Mucosa of gallbladder (tissue), 1 donor: Measurements from ENCODE around the gene MARF1. TPM values are rescaled to one million over a fixed set of nuclear protein-coding genes. Genes with fewer than 3 reads are reported as not detected.
A peak's percentile ranks its signal among the peaks of the same experiment; 100 is the strongest.
"Not testable (repeated sequence)": the region's sequence is repeated elsewhere in the genome, so short reads cannot be mapped to it uniquely, and the experiment has no call there.

ENCODE experiments used
- DNase-seq: peaks from one replicate; pipeline ENCODE4 v3.0.0-alpha.2; 2020; ENCODE audit warnings: low spot score
- total RNA-seq: library from RNA; stranded (reverse); gene quantifications from one replicate; pipeline ENCODE4 v1.2.1, GENCODE V29; 2021
- donor health status: DM: no; HTN: no; CAD: no.

The MARF1 gene, protein sequence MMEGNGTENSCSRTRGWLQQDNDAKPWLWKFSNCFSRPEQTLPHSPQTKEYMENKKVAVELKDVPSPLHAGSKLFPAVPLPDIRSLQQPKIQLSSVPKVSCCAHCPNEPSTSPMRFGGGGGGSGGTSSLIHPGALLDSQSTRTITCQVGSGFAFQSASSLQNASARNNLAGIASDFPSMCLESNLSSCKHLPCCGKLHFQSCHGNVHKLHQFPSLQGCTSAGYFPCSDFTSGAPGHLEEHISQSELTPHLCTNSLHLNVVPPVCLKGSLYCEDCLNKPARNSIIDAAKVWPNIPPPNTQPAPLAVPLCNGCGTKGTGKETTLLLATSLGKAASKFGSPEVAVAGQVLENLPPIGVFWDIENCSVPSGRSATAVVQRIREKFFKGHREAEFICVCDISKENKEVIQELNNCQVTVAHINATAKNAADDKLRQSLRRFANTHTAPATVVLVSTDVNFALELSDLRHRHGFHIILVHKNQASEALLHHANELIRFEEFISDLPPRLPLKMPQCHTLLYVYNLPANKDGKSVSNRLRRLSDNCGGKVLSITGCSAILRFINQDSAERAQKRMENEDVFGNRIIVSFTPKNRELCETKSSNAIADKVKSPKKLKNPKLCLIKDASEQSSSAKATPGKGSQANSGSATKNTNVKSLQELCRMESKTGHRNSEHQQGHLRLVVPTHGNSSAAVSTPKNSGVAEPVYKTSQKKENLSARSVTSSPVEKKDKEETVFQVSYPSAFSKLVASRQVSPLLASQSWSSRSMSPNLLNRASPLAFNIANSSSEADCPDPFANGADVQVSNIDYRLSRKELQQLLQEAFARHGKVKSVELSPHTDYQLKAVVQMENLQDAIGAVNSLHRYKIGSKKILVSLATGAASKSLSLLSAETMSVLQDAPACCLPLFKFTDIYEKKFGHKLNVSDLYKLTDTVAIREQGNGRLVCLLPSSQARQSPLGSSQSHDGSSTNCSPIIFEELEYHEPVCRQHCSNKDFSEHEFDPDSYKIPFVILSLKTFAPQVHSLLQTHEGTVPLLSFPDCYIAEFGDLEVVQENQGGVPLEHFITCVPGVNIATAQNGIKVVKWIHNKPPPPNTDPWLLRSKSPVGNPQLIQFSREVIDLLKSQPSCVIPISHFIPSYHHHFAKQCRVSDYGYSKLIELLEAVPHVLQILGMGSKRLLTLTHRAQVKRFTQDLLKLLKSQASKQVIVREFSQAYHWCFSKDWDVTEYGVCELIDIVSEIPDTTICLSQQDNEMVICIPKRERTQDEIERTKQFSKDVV (N-terminal part only)
- 92.6 TPM for total RNA-seq

DNA sequence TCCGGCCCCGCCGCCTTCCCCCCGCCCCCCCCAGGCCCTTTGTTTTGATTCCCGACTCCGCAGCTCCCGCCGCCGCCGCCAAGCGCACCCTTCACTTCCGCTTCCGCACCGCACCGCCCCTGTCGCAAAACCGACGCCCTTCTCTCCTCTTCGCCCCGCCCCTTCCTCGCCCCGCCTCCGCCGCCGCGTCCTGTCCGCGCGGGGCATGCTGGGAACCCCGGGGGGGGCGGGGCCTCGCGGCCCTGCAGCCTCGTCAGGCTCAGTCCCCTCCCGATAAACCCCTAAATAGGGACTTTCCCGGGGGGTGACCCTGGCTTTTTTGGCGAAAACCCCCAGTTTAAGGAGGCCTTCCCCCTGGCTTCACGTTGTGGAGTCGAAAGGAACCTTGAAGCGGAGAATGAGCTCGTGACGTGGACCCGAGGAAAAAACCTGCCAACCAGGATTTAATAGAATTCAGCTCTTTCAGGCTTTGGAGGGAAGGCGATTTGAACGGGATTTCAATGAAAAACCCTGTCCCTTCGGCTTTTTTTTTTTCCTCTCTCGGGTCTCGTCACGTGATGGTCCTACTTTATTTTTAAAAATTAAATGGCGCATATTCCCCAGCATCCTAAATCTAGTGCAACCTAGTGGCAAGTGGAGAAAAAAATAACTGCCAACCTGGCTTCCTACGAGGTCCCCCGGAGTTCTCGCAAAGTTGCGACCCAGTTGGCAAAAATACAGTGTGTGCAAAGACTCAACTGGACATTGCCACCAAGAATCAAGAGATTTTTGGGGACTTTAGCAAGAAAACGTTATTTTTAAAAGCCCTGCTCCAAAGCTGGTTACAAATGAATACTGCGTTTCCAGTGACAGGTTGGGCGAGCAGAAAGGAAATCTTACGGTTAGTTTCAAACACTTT lies at the start of gene MARF1:
Gene MARF1 (minus strand): TSS at position 107 of the 898 bp plus-strand sequence. CDS start 3,921 bp downstream, outside the sequence.
- peak; percentile 98 for DNase-seq

DNA sequence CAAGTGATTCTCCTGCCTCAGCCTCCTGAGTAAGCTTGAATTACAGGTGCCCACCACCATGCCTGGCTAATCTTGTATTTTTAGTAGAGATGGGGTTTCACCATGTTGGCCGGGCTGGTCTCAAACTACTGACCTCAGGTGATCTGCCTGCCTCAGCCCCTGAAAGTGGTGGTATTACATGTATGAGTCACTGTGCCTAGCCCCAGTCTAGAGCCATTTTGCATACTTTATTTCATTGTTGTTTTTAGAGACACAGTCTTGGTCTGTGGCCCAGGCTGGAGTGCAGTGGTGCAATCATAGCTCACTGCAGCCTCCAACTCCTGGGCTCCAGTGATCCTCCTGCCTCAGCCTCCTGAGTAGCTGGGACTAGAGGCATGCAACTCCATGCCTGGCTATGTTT lies 49.6 kb upstream of the MARF1 start:
- DNase-seq = not testable (repeated sequence)

DNA sequence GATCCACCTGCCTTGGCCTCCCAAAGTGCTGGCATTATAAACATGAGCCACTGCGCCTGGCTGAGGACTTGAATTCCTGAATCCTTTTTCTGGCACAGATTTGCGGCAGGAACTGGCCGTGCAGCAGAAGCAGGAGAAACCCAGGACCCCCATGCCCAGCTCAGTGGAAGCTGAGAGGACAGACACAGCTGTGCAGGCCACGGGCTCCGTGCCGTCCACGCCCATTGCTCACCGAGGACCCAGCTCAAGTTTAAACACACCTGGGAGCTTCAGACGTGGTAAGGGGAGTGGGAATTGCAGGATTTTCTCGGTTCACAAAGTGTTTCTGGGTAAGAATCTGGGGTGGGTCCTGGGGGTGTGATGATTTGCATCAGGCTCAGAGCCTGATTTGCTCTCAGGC lies 48.1 kb upstream of the MARF1 start:
- no peak for DNase-seq

DNA sequence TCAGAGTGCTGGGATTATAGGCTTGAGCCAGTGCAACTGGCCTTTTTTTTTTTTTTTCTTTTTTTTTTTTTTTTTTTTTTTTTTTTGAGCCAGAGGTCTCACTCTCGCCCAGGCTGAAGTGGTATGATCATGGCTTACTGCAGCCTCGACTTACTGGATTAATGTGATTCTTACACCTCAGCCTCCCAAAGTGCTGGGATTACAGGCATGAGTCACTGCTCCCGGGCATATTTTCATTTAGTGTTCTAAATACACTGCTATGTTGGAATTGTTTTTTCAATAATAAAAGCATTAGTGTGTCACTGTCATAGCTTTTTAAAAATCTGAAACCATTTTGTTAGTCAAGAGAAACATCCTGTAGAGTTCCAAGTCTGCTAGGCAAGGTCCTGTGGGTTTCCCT lies 47.3 kb upstream of the MARF1 start:
- DNase-seq = no peak

DNA sequence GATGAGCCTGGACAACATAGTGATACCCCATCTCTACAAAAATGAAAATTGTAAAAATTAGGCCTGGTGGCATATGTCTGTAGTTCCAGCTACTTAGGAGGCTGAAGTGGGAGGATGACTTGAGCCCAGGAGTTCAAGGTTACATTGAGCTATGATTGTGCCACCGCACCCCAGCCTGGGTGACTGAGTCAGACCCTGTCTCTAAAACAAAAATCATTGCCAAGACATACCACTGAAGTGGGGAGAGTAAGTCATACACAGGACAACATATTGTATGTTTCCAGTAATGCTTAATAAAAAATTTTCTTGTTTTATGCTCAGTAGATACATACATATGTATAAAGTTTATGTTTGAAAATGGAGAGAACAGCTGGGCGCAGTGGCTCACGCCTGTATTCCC lies 46.3 kb upstream of the MARF1 start:
- no peak for DNase-seq

DNA sequence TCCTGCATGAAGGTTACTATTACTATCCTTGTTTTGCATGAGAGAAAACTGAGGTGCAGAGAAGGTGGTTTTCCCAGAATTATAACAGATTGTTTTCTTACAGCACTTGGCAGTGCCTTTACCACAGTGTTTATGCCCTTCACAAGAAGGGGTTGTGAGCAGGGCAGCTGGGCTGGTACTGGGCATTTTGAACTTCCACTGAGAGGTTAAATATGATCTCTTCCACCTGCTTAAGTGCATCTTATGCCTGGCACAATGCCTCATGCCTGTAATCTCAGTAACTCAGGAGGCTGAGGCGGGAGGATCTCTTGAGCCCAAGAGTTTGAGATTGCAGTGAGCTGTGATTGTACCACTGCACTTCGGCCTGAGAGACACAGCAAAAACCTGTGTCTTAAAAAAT lies 43.3 kb upstream of the MARF1 start:
- no peak for DNase-seq

DNA sequence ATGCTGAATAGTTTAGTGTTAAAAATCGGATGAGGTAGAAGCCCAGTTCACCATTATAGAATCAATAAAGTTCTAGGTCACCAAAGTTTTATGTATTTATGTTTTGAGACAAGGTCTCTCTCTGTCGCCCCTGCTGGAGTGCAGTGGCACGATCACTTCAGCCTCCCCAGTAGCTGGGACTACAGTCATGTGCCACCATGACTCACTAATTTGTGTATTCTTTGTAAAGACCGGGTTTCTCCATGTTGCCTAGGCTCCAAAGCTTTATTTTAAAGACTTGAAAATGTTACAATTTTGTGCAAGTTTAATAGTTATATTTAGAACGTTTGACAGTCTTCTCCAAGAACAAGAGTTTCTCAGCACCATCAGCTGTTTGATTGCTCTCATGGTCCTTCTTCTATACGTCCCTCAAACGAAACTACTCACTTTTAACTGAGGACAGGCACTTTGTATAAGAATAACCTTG lies 39.2 kb upstream of the MARF1 start:
- no peak for DNase-seq

DNA sequence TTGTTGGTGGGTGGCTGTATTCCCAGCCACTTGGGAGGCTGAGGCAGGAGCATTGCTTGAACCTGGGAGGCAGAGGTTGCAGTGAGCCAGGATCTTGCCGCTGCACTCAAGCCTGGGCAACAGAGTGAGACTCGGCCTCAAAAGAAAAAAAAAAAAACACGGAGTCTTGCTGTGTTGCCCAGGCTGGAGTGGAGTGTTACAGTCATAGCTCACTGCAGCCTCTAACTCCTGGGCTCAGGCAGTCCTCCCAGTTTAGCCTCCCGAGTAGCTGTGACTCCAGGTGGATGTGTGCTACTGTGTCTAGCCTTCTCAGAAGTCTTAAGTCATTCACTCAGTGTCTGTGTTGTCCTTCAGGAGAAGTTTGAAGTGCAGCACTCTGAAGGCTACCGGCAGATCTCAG lies 34.5 kb upstream of the MARF1 start:
- no peak for DNase-seq

DNA sequence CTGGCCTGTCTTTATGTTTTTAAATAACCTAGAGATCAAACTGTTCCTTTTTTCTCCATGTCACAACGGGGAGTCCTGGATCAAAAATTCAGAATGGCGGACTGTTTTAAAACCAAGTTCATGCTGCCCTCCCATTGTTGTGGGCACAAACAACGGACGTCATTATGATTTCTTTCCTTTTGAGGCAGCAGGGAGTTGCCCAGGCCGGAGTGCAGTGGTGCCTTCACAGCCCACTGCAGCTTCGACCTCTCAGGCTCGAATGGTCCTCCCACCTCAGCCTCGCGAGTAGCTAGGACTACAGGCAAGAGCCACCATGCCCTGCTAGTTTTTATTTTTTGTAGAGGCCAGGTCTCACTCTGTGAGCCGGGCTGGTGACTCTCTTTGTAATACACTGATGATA lies 33.6 kb upstream of the MARF1 start:
- DNase-seq = no peak

DNA sequence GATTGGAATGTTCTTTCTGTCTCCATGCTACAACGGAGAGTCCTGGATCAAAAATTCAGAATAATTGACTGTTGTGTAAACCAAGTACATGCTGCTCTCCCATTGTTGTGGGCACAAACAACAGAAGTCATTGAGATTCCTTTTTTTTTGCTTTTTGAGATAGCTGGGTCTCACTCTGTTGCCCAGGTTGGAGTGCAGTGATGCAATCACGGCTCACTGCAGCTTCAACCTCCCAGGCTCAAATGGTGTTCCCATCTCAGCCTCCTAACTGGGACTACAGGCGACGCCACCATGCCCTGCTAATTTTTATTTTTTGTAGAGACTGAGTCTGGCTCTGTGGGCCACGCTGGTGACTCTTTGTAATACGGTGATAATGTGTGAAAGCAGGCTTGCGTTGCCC lies 31.6 kb upstream of the MARF1 start:
- no peak for DNase-seq

DNA sequence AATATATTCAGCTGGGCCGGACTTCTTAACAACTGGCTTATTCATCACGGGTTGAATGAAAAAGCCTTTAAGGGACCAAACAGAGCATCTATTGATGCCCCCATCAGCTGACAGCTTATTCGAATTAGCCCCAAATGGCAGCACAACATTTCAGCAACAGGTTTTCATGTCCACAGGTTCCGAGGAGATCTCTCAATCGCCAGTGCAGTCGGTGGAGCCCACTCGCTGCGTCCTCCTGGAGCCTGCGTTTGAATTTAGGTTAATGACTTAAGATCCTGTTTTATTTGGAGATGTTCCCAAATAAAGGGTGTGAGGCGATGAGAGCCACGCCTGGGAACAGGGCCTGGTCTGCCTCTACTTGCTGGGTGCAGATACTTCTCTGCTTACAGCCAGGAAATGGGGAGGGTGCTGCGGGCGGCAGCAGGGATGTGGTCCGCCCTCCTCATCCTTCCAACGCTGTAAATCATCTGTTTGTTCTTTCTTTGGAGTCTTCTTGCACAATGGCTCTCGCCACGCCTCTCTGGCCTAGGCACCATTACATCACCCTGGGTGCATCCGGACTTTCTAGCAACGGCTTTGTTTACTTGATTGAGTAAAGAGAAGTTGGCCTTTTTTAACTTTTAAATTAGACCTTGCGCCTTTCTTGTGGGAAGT lies 29.7 kb upstream of the MARF1 start:
- peak; percentile 89 for DNase-seq

DNA sequence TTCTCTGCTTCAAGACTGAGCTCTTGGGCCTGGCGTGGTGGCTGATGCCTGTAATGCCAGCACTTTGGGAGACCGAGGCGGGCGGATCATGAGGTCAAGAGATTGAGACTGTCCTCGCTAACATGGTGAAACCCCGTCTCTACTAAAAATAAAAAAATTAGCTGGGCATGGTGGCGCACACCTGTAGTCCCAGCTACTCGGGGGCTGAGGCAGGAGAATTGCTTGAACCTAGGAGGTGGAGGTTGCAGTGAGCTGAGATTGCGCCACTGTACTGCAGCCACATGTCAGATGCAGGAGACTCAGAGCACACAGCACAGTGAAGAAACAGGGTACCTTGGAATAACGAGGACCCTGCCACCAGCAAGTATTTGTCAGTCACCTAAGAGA lies 29.2 kb upstream of the MARF1 start:
- DNase-seq = not testable (repeated sequence)

DNA sequence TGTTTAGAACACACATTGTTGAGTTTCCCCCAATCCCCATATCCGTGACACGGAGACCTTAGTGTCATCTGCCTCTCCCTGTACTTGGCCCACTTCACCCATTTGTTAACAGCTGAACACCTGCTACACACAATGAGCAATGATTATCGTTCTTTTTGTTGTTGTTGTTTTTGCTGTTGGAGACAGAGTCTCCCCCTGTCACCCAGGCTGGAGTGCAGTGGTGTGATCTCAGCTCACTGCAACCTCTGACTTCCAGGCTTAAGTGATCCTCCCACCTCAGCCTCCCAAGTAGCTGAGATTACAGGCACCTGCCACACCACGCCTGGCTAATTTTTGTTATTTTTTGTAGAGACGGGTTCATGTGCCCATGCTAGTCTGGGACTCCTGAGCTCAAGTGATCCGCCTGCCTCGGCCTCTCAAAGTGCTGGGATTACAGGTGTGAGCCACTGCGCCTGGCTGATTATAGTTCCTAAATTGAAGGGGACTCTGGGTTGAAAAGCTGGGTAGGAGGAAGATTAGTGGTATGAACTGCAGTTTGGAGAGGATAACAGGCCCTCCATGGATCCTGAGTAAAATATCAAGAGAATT lies 28.7 kb upstream of the MARF1 start:
- no peak for DNase-seq

DNA sequence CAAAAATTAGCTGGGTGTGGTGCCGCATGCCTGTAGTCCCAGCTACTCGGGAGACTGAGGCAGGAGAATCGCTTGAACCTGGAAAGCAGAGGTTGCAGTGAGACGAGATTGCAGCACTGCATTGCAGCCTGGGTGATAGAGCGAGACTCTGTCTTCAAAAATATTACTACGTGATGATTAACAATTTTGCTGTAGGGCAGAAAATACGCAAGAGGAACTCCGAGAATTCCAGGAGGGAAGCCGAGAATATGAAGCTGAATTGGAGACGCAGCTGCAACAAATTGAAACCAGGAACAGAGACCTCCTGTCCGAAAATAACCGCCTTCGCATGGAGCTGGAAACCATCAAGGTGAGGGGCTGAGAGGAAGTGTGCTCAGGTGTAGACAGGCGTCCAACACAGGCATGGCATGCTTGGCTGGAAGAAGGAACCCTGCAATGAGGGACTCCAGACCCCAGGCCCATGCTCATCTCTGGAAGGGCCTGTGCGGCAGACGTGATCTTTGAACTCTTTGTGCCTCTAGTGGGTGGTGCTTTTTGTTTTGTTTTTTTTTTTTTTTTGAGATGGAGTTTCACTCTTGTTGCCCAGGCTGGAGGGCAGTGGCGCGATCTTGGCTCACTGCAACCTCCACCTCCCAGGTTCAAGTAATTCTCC lies 24.3 kb upstream of the MARF1 start:
- no peak for DNase-seq

DNA sequence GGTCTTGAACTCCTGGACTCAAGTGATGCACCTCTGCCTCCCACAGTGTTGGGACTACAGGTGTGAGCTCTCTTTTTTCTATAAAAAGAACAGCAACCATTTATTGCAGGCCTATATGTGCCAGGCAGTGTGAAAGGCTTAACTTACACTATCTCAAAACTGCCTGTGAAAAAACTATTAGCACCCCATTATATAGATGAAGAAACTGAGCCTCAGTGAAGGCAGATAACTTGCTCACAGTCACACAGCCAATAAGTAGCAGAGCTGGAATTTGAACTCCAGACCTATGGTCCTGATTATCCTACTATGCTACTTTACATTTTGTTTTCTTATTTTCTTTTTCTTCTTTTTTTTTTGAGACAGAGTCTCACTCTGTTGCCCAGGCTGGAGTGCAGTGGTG lies 22.2 kb upstream of the MARF1 start:
- no peak for DNase-seq

DNA sequence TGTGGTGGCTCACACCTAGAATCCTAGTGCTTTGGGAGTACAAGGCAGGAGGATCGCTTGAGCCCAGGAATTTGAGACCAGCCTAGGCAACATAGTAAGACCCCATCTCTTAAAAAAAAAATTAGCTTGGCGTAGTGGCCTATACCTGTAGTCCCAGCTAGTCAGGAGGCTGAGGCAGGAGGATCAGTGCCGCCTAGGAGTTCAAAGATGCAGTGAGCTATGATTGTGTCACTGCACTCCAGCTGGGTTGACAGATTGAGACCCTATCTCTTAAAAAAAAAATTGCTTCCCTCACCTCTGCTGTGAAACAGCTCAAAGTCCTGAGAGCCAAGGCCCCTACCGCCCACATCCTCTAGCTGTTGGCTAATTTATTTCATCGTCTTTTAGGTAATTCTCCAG lies 17.2 kb upstream of the MARF1 start:
- DNase-seq = no peak

DNA sequence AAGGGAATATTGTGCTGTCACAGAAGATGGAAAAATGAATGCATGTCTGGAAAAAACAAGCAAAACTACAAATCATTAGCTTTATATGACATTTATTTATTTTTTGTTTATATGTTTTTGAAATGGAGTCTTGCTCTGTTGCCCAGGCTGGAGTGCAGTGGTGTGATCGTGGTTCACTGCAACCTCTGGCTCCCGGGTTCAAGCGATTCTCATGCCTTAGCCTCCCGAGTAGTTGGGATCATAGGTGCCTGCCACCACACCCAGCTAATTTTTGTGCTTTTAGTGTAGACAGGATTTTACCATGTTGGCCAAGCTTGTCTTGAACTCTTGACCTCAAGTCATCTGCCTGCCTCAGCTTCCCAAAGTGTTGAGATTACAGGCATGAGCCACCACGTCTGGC lies 15.6 kb upstream of the MARF1 start:
- no peak for DNase-seq

DNA sequence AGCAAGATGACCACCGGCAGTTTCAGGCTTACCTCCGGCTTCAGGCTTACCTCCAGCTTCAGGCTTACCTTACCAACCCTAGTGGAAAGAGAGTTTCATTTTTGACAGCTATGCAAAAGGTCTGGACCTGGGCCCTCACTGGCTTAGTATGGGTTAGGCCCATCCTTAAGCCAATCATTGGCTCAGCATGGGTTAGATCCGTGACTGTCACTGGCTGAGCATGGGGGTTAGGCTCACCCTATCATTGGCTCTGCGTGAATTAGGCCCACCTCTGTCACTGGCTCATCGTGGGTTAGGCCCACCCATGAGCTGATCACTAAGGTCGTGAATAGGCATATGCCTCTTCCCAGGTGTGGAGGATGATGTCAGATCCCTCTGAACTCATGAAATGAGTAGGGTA lies 15.2 kb upstream of the MARF1 start:
- no peak for DNase-seq

DNA sequence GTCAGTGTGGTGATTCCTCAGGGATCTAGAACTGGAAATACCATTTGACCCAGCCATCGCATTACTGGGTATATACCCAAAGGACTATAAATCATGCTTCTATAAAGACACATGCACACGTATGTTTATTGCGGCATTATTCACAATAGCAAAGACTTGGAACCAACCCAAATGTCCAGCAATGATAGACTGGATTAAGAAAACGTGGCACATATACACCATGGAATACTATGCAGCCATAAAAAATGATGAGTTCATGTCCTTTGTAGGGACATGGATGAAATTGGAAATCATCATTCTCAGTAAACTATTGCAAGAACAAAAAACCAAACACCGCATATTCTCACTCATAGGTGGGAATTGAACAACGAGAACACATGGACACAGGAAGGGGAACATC lies 12.6 kb upstream of the MARF1 start:
- not testable (repeated sequence) for DNase-seq

DNA sequence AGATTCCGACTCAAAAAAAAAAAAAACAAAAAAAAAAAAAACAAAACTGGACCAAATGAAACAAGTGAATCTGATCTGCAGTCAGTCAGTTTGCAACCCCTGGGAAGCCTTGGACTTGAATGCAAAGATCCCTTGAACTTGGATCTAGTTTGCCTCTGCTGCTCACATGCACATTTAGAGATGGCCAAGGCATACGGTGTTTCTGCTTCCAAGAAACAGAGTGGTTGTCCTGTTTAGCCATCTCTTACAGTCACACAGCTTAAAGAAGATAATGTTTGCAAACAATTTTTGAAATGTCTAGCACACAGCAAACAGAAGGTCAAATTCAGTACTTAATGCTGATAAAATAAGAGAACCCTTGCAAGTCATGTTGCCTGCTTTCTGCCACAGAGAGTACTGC lies 11.6 kb upstream of the MARF1 start:
- DNase-seq = no peak
